Measurements from ENCODE around the gene ASCL3. TPM values are rescaled to one million over a fixed set of nuclear protein-coding genes. Genes with fewer than 3 reads are reported as not detected.
"Not testable (repeated sequence)": the region's sequence is repeated elsewhere in the genome, so short reads cannot be mapped to it uniquely, and the experiment has no call there.

Gene ASCL3
- total RNA-seq, 4 donors from 2014 or later = not detected

DNA sequence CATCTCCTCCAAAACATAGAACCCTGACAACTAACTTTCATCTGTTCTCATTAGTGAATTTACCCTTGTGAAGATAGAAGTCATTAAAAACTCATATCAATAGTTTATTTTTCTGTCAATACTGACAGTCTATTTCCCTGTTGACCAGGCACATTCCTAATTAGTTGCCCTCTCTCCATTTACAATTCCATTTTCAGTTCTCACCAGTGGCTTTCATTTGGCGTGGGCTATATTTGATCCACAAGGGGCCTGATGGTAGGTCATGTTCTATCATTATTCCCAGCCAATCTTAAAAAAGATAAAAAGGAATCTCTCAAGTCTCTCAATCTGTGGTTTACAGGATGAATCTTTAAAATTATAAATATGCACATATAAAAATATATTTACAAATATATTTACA lies 35.7 kb downstream of the ASCL3 start:
- H3K27ac ChIP-seq = no peak overlapping the region
- no peaks in the 10 kb centered on the region for H3K27me3 ChIP-seq
- H3K4me3 ChIP-seq = no peak overlapping the region
- DNase-seq = no peak
- TF ChIP-seq EP300 (IDR thresholded peaks at IDR 0.05; ENCODE audit: low read depth) = no peak
- TF ChIP-seq POLR2A (IDR thresholded peaks at IDR 0.05) = no peak
- TF ChIP-seq, protein P1, sequence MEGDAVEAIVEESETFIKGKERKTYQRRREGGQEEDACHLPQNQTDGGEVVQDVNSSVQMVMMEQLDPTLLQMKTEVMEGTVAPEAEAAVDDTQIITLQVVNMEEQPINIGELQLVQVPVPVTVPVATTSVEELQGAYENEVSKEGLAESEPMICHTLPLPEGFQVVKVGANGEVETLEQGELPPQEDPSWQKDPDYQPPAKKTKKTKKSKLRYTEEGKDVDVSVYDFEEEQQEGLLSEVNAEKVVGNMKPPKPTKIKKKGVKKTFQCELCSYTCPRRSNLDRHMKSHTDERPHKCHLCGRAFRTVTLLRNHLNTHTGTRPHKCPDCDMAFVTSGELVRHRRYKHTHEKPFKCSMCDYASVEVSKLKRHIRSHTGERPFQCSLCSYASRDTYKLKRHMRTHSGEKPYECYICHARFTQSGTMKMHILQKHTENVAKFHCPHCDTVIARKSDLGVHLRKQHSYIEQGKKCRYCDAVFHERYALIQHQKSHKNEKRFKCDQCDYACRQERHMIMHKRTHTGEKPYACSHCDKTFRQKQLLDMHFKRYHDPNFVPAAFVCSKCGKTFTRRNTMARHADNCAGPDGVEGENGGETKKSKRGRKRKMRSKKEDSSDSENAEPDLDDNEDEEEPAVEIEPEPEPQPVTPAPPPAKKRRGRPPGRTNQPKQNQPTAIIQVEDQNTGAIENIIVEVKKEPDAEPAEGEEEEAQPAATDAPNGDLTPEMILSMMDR (IDR thresholded peaks at IDR 0.05) = no peak
- no peak for TF ChIP-seq POLR2AphosphoS5 (IDR thresholded peaks at IDR 0.05)
- H3K36me3 ChIP-seq = no peaks in the 10 kb centered on the region
- in situ Hi-C loops (cut with MboI; ENCODE audit: low pct_ligation_motif_present in 1 of 4, low pct_unique_long_range_greater_than_20kb in 1 of 4, low sequenced_read_pairs in 3 of 4) = no loop called here
- H3K4me1 ChIP-seq = peaks cover under 1 to 12% (median 7%) of the 10 kb centered on the region in 4 donors
- no peaks in the 10 kb centered on the region for H3K9me3 ChIP-seq
- intact Hi-C loops (cut with DNase I; ENCODE audit: low total_unique reads) = no loop called here
- WGBS, 2 donors (ENCODE audit: low coverage in 1 of 2) = 82 to 90% methylated on average over 1 of the region's 1 CpG

DNA sequence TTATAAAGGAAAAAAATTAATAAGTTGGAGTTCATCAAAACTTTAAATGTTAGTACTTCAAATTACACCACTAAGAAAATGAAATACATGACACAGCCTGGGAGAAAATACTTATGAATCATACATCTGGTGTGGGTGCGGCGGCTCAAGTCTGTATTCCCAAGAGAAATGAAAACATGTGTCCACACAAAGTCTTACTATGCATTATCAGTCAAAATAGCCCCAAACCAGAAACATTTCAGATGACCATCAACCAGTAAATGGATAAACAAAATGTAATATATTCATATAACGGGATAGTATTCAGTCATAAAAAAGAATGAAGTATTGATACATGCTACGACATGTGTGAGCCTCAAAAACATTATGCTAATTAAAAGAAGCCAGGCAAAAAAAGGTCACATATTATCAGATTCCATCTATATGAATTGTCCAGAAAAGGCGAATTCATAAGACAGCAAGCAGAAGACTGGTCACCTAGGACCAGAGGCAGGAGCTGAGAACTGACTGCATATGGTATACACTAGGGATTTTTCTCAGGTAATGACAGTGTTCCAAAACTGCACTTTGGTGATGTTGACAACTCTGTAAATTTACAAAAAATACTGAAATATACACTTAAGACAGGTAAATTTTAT lies 37.2 kb downstream of the ASCL3 start:
- WGBS, 2 donors (ENCODE audit: low coverage in 1 of 2) = 69 to 78% methylated on average over 3 to 5 of the region's 5 CpGs
- no peaks in the 10 kb centered on the region for H3K36me3 ChIP-seq

DNA sequence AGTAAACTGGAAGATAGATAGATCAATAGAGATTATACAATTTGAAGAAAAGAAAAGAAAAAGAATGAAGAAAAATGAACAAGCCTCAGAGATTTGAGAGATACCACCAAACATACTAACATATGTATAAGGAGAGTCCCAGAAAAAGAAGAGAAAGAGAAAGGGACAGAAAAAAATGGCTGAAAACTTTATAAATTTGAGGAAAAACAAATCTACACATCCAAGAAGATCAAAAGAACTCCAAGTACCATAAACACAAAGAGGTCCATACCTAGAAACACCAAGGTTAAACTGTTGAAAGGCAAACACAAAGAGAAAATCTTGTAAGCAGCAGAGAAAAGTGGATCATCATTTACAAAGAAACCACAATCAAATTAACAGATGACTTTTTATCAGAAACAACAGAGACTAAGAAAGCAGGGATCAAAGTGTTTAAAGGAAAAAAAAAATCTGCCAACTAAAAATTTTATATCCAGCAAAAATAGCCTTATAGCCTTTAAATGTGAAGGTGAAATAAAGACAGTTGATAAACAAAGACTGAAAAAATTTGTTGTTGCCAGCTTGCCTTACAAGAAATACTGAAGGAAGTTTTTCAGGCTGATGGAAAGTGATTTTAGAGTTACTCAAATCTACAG lies 43.6 kb downstream of the ASCL3 start:
- Histone ChIP-seq H3K27me3 (no peaks in the 10 kb centered on the region), H3K36me3 (no peaks in the 10 kb centered on the region), H3K4me1 (no peaks in the 10 kb centered on the region), H3K9me3 (peaks cover 16 to 18% of the 10 kb centered on the region in 2 donors), H3K27ac (no peak overlapping the region), H3K4me3 (no peak overlapping the region)
- intact Hi-C loops (cut with DNase I; ENCODE audit: low total_unique reads) = no loop called here
- no peak for DNase-seq
- in situ Hi-C loops (cut with MboI; ENCODE audit: low pct_ligation_motif_present in 1 of 4, low pct_unique_long_range_greater_than_20kb in 1 of 4, low sequenced_read_pairs in 3 of 4) = no loop called here
- TF ChIP-seq POLR2AphosphoS5 (IDR thresholded peaks at IDR 0.05) (no peak), EP300 (IDR thresholded peaks at IDR 0.05; ENCODE audit: low read depth) (no peak), POLR2A (IDR thresholded peaks at IDR 0.05) (no peak)
- TF ChIP-seq, protein P1 (IDR thresholded peaks at IDR 0.05) = no peak

More for the DNA sequence above, 37.2 kb downstream of the ASCL3 start:
- Histone ChIP-seq H3K27ac (no peak overlapping the region), H3K9me3 (no peaks in the 10 kb centered on the region), H3K27me3 (no peaks in the 10 kb centered on the region), H3K4me1 (peaks cover 0 to 8% (median 7%) of the 10 kb centered on the region in 4 donors), H3K4me3 (no peak overlapping the region)
- in situ Hi-C loops (cut with MboI; ENCODE audit: low pct_ligation_motif_present in 1 of 4, low pct_unique_long_range_greater_than_20kb in 1 of 4, low sequenced_read_pairs in 3 of 4) (no loop called here), intact Hi-C loops (cut with DNase I; ENCODE audit: low total_unique reads) (no loop called here)
- TF ChIP-seq EP300 (IDR thresholded peaks at IDR 0.05; ENCODE audit: low read depth) = no peak
- TF ChIP-seq POLR2AphosphoS5 (IDR thresholded peaks at IDR 0.05) = no peak
- TF ChIP-seq POLR2A (IDR thresholded peaks at IDR 0.05) = no peak
- TF ChIP-seq, protein P1 (IDR thresholded peaks at IDR 0.05) = no peak
- no peak for DNase-seq

DNA sequence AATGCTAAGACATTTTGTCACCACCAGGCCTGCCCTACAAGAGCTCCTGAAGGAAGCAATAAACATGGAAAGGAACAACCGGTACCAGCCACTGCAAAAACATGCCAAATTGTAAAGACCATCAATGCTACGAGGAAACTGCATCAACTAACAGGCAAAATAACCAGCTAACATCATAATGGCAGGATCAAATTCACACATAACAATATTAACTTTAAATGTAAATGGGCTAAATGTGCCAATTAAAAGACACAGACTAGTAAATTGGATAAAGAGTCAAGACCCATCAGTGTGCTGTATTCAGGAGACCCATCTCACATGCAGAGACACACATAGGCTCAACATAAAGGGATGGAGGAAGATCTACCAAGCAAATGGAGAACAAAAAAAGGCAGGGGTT lies 51.6 kb downstream of the ASCL3 start:
- WGBS, 2 donors (ENCODE audit: low coverage in 1 of 2) = 65 to 89% methylated on average over 2 of the region's 2 CpGs
- in situ Hi-C loops (cut with MboI; ENCODE audit: low pct_ligation_motif_present in 1 of 4, low pct_unique_long_range_greater_than_20kb in 1 of 4, low sequenced_read_pairs in 3 of 4) = not testable (repeated sequence)

More for the DNA sequence above, 51.6 kb downstream of the ASCL3 start:
- DNase-seq; intact Hi-C loops (cut with DNase I; ENCODE audit: low total_unique reads); H3K4me1 ChIP-seq; H3K36me3 ChIP-seq; H3K9me3 ChIP-seq; H3K27me3 ChIP-seq; H3K4me3 ChIP-seq; H3K27ac ChIP-seq: not testable (repeated sequence)

Small RNAs within 50 kb of the gene (small RNA-seq; reads per million reads assigned to genes)
- 0 reads per million in 4 donors for gene RF00019

Other genes starting within 250 kb of the ASCL3 start
- gene AKIP1, start 31.8 kb downstream of the ASCL3 start, total RNA-seq = 10 to 100 TPM in 2 of 4 donors, 1 to 10 TPM in 2; 5.2 to 21.2 (median 11.0) TPM
- not detected for gene C11orf16, start 10.1 kb downstream of the ASCL3 start, total RNA-seq
- gene TMEM9B, start 21.4 kb upstream of the ASCL3 start, total RNA-seq = 10 to 100 TPM; 20.5 to 93.9 (median 58.5) TPM
- 1 to 10 TPM in 1 of 4 donors, under 1 TPM in 1, not detected in 2; 0.82 to 1.9 TPM for gene NRIP3, start 61.0 kb upstream of the ASCL3 start, total RNA-seq
- gene SCUBE2, start 148.6 kb upstream of the ASCL3 start, total RNA-seq = 10 to 100 TPM in 2 of 4 donors, 1 to 10 TPM in 2; 4.6 to 20.0 (median 10.9) TPM